Measurements from ENCODE around the gene CSNK1A1.

Gene CSNK1A1

DNA sequence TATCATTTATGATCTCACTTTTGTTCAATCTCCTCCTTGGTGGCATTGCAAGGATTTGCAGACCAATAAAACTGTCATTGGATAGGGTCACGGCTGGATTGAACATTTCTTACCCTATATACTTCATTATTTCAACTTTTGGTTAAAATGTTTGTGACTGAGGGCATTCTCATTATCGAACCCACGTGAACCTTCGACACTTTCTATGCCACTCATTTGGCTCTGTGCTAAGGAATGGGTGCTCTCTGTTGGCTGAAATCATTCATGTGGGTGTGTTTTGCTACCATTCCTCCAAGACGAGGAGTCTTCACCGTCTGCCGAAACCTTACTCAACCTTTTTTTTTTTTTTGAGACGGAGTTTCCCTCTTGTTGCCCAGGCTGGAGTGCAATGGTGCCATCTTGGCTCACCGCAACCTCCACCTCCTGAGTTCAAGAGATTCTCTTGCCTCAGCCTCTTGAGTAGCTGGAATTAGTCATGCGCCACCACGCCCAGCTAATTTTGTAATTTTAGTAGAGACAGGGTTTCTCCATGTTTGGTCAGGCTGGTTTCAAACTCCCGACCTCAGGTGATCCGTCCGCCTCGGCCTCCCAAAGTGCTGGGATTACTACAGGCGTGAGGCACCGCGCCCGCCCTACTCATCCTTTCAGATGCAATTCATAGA is 62.5 kb downstream of the CSNK1A1 start:
- DNase-seq (ENCODE audit: low spot score) = no peak
- TF ChIP-seq CTCF (IDR thresholded peaks at IDR 0.05; ENCODE audit: extremely low read depth, insufficient read depth, missing control alignments) = no peak
- in situ Hi-C loops (cut with MboI; ENCODE audit: low pct_unique_long_range_greater_than_20kb, low sequenced_read_pairs, unreplicated experiment) = no loop called here

GRCh38 chr5:149487672-149488071 is 63.6 kb downstream of the CSNK1A1 start:
- in situ Hi-C loops (cut with MboI; ENCODE audit: low pct_unique_long_range_greater_than_20kb, low sequenced_read_pairs, unreplicated experiment) = no loop called here
- no peak for DNase-seq (ENCODE audit: low spot score)
- no peak for TF ChIP-seq CTCF (IDR thresholded peaks at IDR 0.05; ENCODE audit: extremely low read depth, insufficient read depth, missing control alignments)

GRCh38 chr5:149486726-149487635 is 64.3 kb downstream of the CSNK1A1 start:
- in situ Hi-C loops (cut with MboI; ENCODE audit: low pct_unique_long_range_greater_than_20kb, low sequenced_read_pairs, unreplicated experiment) = no loop called here
- DNase-seq (ENCODE audit: low spot score) = no peak
- no peak for TF ChIP-seq CTCF (IDR thresholded peaks at IDR 0.05; ENCODE audit: extremely low read depth, insufficient read depth, missing control alignments)

- no peak for TF ChIP-seq CTCF (IDR thresholded peaks at IDR 0.05; ENCODE audit: extremely low read depth, insufficient read depth, missing control alignments)
- in situ Hi-C loops (cut with MboI; ENCODE audit: low pct_unique_long_range_greater_than_20kb, low sequenced_read_pairs, unreplicated experiment) = no loop called here
- no peak for DNase-seq (ENCODE audit: low spot score)
These were observed 65.3 kb downstream of the CSNK1A1 start for GRCh38 chr5:149485655-149486615.

DNA sequence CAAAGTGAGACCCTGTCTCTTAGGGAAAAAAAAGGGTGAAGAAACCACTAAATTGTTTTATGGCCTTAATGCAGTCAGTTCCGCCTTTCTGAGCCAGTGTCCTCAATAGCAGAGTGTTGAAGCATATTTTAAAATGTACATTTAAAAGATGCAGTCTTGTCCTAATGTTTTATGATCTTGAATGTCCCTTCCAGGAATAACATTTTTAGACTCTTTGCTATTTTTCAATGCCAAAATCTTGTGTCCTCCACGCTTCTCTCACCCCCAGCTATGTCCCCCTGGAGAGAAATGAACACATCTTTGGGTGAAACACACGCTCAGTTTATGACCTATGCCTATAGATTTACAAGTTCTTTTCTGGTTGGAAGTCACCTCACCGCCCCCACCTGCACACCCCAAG is 69.8 kb downstream of the CSNK1A1 start:
- no peak for TF ChIP-seq CTCF (IDR thresholded peaks at IDR 0.05; ENCODE audit: extremely low read depth, insufficient read depth, missing control alignments)
- in situ Hi-C loops (cut with MboI; ENCODE audit: low pct_unique_long_range_greater_than_20kb, low sequenced_read_pairs, unreplicated experiment) = no loop called here
- no peak for DNase-seq (ENCODE audit: low spot score)

DNA sequence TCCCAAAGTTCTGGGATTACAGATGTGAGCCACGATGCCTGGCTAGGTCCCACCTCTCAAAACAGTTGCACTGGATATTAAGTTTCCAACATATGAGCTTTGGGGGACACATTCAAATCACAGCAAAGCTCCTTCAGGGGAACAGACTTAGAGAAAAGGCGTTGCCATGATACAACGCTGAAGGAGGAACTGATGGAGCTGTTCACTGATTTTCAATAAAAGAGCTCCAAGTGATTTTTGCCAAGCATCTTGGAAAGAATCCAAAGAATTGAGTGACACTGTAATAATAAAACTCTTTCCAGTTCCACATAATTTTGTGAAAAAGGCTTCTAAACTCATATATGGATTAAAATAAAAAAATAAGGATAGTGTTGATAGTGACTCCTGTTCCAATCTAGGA is 72.5 kb downstream of the CSNK1A1 start:
- no peak for DNase-seq (ENCODE audit: low spot score)
- in situ Hi-C loops (cut with MboI; ENCODE audit: low pct_unique_long_range_greater_than_20kb, low sequenced_read_pairs, unreplicated experiment) = no loop called here
- TF ChIP-seq CTCF (IDR thresholded peaks at IDR 0.05; ENCODE audit: extremely low read depth, insufficient read depth, missing control alignments) = no peak

Measured in GM13977 (cell line).